SU-DHL-6 (cell line): Measurements from ENCODE around the gene LPCAT1.

Source experiments
- H2AFZ ChIP-seq: fragments of 200-600 bp; sonication (generic); 2 replicates; pipeline ENCODE4 v1.6.1; 2014; ENCODE audit warnings: low read depth, mild to moderate bottlenecking, moderate library complexity, mixed read lengths, antibody characterized with exemption, low read length; ENCODE audit not compliant: severe bottlenecking
- H3F3A ChIP-seq: fragments of 200-600 bp; shearing (Covaris generic); 2 replicates; pipeline ENCODE4 v1.6.0; 2016; ENCODE audit warnings: antibody characterized with exemption, mild to moderate bottlenecking; ENCODE audit not compliant: insufficient read depth
- H3K27ac ChIP-seq: fragments of 200-600 bp; sonication (generic); 2 replicates; pipeline ENCODE4 v1.5.1; 2016; ENCODE audit warnings: low read depth, mild to moderate bottlenecking, low read length, moderate library complexity, mixed read lengths
- H3K27me3 ChIP-seq: fragments of 200-600 bp; sonication (generic), shearing (Covaris generic); 2 replicates; pipeline ENCODE4 v1.6.0; 2014; ENCODE audit warnings: mild to moderate bottlenecking, low read length
- H3K36me3 ChIP-seq: fragments of 200-600 bp; sonication (generic); 2 replicates; pipeline ENCODE4 v1.6.1; 2014; ENCODE audit warnings: mild to moderate bottlenecking, low read length, mixed read lengths
- H3K4me2 ChIP-seq: fragments of 300-600, 200-600 bp; shearing (Covaris generic), sonication (generic); 2 replicates; pipeline ENCODE4 v1.6.0; 2014; ENCODE audit warnings: low read length, low read depth, mild to moderate bottlenecking; ENCODE audit not compliant: poor library complexity, severe bottlenecking
- H3K4me3 ChIP-seq: fragments of 200-600 bp; sonication (generic); 2 replicates; pipeline ENCODE4 v1.5.1; 2014; ENCODE audit warnings: antibody characterized with exemption, low read length, mild to moderate bottlenecking, mixed read lengths; ENCODE audit not compliant: insufficient read depth, poor library complexity, severe bottlenecking
- H3K79me2 ChIP-seq: fragments of 200-600 bp; sonication (generic); 2 replicates; pipeline ENCODE4 v1.6.1; 2014; ENCODE audit warnings: mild to moderate bottlenecking, low read length, moderate library complexity; ENCODE audit not compliant: insufficient read depth
- H3K9ac ChIP-seq: fragments of 200-600 bp; sonication (generic); 2 replicates; pipeline ENCODE4 v1.7.0; 2014; ENCODE audit warnings: mild to moderate bottlenecking, low read length
- H3K9me2 ChIP-seq: fragments of 200-600 bp; sonication (generic); replicated peaks from 2 replicates; pipeline ENCODE4 v1.6.1; 2014; ENCODE audit warnings: low read length; ENCODE audit not compliant: insufficient read depth
- H3K9me3 ChIP-seq: fragments of 200-600 bp; sonication (generic); 2 replicates; pipeline ENCODE4 v1.6.1; 2014; ENCODE audit warnings: low read length, mixed read lengths; ENCODE audit not compliant: insufficient read depth
- H4K20me1 ChIP-seq: fragments of 200-600 bp; sonication (generic); 2 replicates; pipeline ENCODE4 v1.6.1; 2014; ENCODE audit warnings: low read depth, mild to moderate bottlenecking, antibody characterized with exemption, low read length, moderate library complexity, mixed read lengths
- EZH2phosphoT487 ChIP-seq: fragments of 200-600 bp; sonication (generic), shearing (Covaris generic); conservative IDR thresholded peaks from 2 replicates; pipeline ENCODE4 v1.6.1; 2018; ENCODE audit warnings: mild to moderate bottlenecking, antibody characterized with exemption, low read length, moderate library complexity, mixed read lengths
- TF ChIP-seq, protein P1 (sequence below): fragments of 200-600 bp; sonication (generic); IDR thresholded peaks from one replicate; pipeline ENCODE4 v1.5.1; 2017; ENCODE audit warnings: antibody characterized with exemption, mild to moderate bottlenecking, low read length, moderate library complexity; ENCODE audit not compliant: insufficient read depth, poor library complexity, severe bottlenecking

Gene LPCAT1

DNA sequence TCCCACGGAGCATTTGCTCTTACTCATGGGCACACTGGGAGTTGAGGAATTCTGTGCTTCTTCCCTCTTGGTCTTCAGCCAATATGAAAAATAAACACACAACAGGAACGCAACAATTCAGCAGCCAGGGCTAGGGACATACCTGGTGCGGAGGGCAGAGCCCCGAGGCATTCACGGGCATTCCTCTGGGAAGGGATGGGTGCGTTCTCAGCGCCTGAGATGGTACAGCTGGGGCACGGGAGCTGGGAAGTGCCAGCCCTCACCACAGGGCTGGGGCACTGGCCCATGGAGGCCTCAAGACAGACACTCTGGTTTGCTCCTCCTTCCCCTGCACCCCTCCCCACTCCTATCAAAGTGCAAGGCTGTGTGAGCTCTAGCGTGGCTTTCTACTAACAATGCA, 80.6 kb downstream of the LPCAT1 start:
- Histone ChIP-seq H3K9me2 (no peaks in the 10 kb centered on the region), H3K9ac (no peak overlapping the region), H3K79me2 (no peaks in the 10 kb centered on the region), H3F3A (no peaks in the 10 kb centered on the region), H2AFZ (no peak overlapping the region), H3K27ac (no peak overlapping the region), H4K20me1 (no peaks in the 10 kb centered on the region), H3K4me2 (no peak overlapping the region), H3K9me3 (no peaks in the 10 kb centered on the region), H3K4me3 (no peak overlapping the region), H3K36me3 (no peaks in the 10 kb centered on the region), H3K27me3 (no peaks in the 10 kb centered on the region)
- TF ChIP-seq, protein P1, sequence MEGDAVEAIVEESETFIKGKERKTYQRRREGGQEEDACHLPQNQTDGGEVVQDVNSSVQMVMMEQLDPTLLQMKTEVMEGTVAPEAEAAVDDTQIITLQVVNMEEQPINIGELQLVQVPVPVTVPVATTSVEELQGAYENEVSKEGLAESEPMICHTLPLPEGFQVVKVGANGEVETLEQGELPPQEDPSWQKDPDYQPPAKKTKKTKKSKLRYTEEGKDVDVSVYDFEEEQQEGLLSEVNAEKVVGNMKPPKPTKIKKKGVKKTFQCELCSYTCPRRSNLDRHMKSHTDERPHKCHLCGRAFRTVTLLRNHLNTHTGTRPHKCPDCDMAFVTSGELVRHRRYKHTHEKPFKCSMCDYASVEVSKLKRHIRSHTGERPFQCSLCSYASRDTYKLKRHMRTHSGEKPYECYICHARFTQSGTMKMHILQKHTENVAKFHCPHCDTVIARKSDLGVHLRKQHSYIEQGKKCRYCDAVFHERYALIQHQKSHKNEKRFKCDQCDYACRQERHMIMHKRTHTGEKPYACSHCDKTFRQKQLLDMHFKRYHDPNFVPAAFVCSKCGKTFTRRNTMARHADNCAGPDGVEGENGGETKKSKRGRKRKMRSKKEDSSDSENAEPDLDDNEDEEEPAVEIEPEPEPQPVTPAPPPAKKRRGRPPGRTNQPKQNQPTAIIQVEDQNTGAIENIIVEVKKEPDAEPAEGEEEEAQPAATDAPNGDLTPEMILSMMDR: no peak
- TF ChIP-seq EZH2phosphoT487: no peak

DNA sequence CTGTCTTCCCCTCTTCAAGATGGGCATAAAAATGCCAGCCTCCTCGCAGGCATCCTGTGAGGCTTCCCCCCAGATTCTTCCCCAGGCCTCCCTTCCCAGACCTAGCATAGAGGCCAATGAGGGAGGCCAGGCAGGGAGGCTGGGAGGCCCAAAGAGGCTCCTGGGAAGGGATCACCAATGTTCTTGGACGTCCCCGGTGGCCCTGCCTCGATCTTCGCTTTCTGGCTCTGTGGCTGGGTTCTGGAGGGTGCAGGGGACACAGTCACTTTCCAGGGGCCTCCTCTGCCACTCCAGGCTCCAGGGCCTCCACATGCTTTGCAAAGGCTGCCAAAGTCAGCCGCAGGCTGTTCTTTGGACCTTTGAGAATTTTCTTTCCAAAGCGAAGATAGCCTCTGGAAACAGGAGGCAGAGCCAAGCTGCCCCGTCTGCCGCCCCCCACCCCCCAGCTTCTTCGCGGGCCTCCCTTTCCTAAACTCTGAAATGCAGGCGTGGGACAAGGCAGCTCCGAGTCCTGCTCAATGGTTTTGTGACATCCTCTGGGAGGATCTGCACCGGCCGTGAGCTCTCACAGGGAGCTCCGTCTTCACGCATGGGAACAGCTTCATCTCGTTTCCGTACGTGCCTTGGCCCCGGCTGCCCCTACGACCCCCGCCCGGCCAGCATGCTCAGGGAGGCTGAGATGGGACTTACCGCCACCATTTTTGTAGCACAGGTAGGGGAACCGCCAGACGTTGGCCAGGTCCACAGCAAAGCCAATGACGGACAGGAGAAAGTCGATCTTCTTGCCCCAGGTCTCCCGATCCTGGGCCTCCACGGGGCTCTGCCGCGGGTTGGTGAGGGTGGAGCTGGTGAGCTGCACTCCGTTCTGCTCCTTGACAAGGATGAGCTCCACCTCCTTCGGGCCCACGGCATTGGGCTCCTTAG, 81.3 kb downstream of the LPCAT1 start:
- H3K27ac ChIP-seq: no peak overlapping the region

DNA sequence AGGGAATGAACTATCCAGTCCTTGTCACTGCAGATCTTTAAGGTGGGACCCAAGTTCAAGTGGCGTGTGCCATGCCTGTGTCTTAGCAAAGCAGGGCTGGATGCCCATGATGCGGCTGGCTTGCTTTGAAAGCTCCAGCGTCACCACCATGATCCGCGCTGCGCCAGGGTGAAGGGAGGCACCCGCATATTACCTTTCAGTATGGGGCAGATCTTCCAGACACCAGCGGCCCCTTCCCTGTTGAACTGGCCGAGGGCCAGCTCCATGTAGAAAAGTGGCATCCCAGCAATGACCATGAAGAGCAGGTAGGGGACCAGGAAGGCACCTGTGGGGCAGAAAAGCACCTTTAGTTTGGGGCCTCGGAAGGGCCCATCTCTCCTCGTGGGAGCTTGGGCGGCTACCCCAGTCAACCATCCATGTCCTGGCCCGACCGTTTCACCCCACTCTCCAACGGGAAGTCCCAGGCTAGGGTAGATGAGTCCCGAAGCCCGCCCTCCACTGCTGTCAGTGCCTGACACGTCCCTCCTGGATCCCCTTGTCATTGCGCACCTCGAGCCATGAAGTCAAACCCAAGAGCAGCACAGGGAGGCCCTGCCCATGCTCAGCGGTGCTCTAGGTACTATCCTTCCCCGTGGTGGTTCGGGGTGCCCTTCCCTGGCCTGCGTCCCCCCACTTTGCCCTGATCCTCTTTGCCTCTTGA, 82.4 kb downstream of the LPCAT1 start:
- Histone ChIP-seq H3K9me2 (no peaks in the 10 kb centered on the region), H3K79me2 (no peaks in the 10 kb centered on the region), H2AFZ (no peak overlapping the region), H4K20me1 (no peaks in the 10 kb centered on the region), H3K4me2 (no peak overlapping the region), H3K9me3 (no peaks in the 10 kb centered on the region), H3F3A (no peaks in the 10 kb centered on the region), H3K4me3 (no peak overlapping the region), H3K27me3 (no peaks in the 10 kb centered on the region), H3K9ac (no peak overlapping the region), H3K27ac (no peak overlapping the region), H3K36me3 (no peaks in the 10 kb centered on the region)
- TF ChIP-seq EZH2phosphoT487: no peak
- TF ChIP-seq, protein P1: no peak

More for the DNA sequence above, 81.3 kb downstream of the LPCAT1 start:
- no peak overlapping the region for H3K9ac ChIP-seq
- H3K4me2 ChIP-seq: no peak overlapping the region
- H3K4me3 ChIP-seq: no peak overlapping the region
- H3K9me3 ChIP-seq: no peaks in the 10 kb centered on the region
- no peaks in the 10 kb centered on the region for H3K36me3 ChIP-seq
- no peaks in the 10 kb centered on the region for H3K79me2 ChIP-seq
- no peaks in the 10 kb centered on the region for H3K9me2 ChIP-seq
- H4K20me1 ChIP-seq: no peaks in the 10 kb centered on the region
- no peaks in the 10 kb centered on the region for H3K27me3 ChIP-seq
- no peaks in the 10 kb centered on the region for H3F3A ChIP-seq
- TF ChIP-seq EZH2phosphoT487: no peak
- TF ChIP-seq, protein P1: no peak
- no peak overlapping the region for H2AFZ ChIP-seq
